ENCODE data around the gene VGLL3.

The VGLL3 gene

GRCh38 chr3:86913160-86913559, 77.8 kb downstream of the VGLL3 start:
- TF ChIP-seq, protein P1, sequence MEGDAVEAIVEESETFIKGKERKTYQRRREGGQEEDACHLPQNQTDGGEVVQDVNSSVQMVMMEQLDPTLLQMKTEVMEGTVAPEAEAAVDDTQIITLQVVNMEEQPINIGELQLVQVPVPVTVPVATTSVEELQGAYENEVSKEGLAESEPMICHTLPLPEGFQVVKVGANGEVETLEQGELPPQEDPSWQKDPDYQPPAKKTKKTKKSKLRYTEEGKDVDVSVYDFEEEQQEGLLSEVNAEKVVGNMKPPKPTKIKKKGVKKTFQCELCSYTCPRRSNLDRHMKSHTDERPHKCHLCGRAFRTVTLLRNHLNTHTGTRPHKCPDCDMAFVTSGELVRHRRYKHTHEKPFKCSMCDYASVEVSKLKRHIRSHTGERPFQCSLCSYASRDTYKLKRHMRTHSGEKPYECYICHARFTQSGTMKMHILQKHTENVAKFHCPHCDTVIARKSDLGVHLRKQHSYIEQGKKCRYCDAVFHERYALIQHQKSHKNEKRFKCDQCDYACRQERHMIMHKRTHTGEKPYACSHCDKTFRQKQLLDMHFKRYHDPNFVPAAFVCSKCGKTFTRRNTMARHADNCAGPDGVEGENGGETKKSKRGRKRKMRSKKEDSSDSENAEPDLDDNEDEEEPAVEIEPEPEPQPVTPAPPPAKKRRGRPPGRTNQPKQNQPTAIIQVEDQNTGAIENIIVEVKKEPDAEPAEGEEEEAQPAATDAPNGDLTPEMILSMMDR (IDR thresholded peaks at IDR 0.05): no peak
- TF ChIP-seq ZFX (IDR thresholded peaks at IDR 0.05; ENCODE audit: borderline replicate concordance): no peak
- no peak overlapping the region for H3K27ac ChIP-seq

DNA sequence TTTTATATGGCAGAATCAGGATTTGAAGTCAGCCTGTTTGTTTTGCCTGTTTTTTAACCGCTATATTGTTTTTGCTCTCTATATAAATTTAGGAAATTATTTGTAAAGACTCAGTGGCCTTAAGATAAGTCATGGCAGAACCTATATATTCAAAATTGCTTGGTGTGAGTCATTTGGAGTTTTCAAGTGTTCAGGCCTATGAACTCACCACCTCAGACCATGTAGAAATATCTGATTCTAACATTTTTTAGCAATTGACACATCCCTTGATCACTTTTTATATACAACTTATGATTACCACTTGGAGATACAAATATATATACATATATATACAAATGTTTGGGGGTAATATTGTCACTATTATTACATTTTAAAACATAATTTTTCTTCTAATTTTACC, 95.7 kb downstream of the VGLL3 start:
- no peak for TF ChIP-seq ZFX (IDR thresholded peaks at IDR 0.05; ENCODE audit: borderline replicate concordance)
- TF ChIP-seq, protein P1 (IDR thresholded peaks at IDR 0.05): no peak
- no peak overlapping the region for H3K27ac ChIP-seq

- no peak for TF ChIP-seq ZFX (IDR thresholded peaks at IDR 0.05; ENCODE audit: borderline replicate concordance)
- TF ChIP-seq, protein P1 (IDR thresholded peaks at IDR 0.05): no peak
- no peak overlapping the region for H3K27ac ChIP-seq
Measured at GRCh38 chr3:86890741-86891396, 100.1 kb downstream of the VGLL3 start.
